Measurements from ENCODE around the gene BAZ1A. TPM values are rescaled to one million over a fixed set of nuclear protein-coding genes. Genes with fewer than 3 reads are reported as not detected.

Gene BAZ1A
- polyA plus RNA-seq, 2 of the 4 experiments (the other 2 are of a cell fraction) = 32.9 to 38.2 TPM

DNA sequence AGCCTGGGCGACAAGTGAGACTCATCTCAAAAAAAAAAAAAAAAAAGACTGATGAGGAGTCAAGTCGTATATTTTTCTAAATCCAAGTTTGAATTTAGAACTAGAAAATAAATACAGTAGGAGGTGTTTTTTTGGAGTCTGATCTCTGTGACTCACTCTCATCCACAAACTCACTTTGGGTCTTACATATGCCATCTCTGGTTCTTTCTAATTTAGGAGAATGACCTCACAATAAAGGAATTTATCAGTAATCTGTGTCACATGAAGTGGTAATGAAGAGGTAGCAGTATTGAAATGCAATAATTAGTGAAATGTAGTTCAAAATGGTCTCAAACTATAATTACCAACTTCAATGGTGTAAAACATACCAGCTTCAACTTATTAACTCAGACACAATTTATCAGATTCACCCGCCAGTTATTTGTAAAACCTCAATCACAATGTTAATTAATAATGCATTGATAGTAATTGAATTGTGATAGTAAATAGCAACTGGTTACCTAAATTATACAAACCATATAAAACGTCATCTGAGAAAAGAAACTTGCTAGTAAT is 156.3 kb downstream of the BAZ1A start:
- DNase-seq (ENCODE audit: low read depth in 1 of 2, low spot score in 1 of 2) (no peak), ATAC-seq (no peak), FAIRE-seq (no peak)
- WGBS (ENCODE audit: missing lambda C conversion rate) = 42% methylated on average over 4 of the region's 4 CpGs
- Histone ChIP-seq H3K4me2 (0 out of 3 replicates have a peak overlapping the region, but pooled peaks have one; percentile 9), H3K27ac (no peak overlapping the region), H3K9me3 (no peaks in the 10 kb centered on the region), H3K4me1 (peaks cover 23% of the 10 kb centered on the region), H3K4me3 (no peak overlapping the region)
- TF ChIP-seq TP53 (CRISPR knock-in tag; IDR thresholded peaks at IDR 0.05) = no peak
- TF ChIP-seq BHLHE40 (IDR thresholded peaks at IDR 0.05; ENCODE audit: low read depth, low read length) = no peak
- no peak for TF ChIP-seq PBX3 (IDR thresholded peaks at IDR 0.05)
- TF ChIP-seq NR3C1 (IDR thresholded peaks at IDR 0.05) = no peak
- TF ChIP-seq FOSL2 (IDR thresholded peaks at IDR 0.05) = no peak
- no peak for TF ChIP-seq FOSL2 (CRISPR knock-in tag; IDR thresholded peaks at IDR 0.05)
- no peak for TF ChIP-seq SMC3 (IDR thresholded peaks at IDR 0.05)
- TF ChIP-seq HDAC2 (IDR thresholded peaks at IDR 0.05) = no peak
- no peak for TF ChIP-seq KDM1A (IDR thresholded peaks at IDR 0.05; ENCODE audit: low read depth)
- TF ChIP-seq, protein P1, sequence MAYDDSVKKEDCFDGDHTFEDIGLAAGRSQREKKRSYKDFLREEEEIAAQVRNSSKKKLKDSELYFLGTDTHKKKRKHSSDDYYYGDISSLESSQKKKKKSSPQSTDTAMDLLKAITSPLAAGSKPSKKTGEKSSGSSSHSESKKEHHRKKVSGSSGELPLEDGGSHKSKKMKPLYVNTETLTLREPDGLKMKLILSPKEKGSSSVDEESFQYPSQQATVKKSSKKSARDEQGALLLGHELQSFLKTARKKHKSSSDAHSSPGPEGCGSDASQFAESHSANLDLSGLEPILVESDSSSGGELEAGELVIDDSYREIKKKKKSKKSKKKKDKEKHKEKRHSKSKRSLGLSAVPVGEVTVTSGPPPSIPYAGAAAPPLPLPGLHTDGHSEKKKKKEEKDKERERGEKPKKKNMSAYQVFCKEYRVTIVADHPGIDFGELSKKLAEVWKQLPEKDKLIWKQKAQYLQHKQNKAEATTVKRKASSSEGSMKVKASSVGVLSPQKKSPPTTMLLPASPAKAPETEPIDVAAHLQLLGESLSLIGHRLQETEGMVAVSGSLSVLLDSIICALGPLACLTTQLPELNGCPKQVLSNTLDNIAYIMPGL (CRISPR knock-in tag; IDR thresholded peaks at IDR 0.05; ENCODE audit: borderline replicate concordance) = no peak
- no peak for TF ChIP-seq NPAS2 (CRISPR knock-in tag; IDR thresholded peaks at IDR 0.05; ENCODE audit: borderline replicate concordance)
- no peak for TF ChIP-seq MYC (IDR thresholded peaks at IDR 0.05; ENCODE audit: borderline replicate concordance, low read length)
- TF ChIP-seq ATOH8 (CRISPR knock-in tag; IDR thresholded peaks at IDR 0.05; ENCODE audit: low read depth) = no peak
- no peak for TF ChIP-seq CTCF (IDR thresholded peaks at IDR 0.05)
- TF ChIP-seq ZNF302 (CRISPR knock-in tag; IDR thresholded peaks at IDR 0.05) = no peak
- TF ChIP-seq MAX (IDR thresholded peaks at IDR 0.05) = no peak
- ChIA-PET CTCF (interaction anchor here (0.7 to 1.5 kb wide), 3 partner anchors 10 to 124 kb away, joined by 3 to 5 read pairs (median 4); no protein-coding TSS in a partner anchor), POLR2A (no interaction called here)

DNA sequence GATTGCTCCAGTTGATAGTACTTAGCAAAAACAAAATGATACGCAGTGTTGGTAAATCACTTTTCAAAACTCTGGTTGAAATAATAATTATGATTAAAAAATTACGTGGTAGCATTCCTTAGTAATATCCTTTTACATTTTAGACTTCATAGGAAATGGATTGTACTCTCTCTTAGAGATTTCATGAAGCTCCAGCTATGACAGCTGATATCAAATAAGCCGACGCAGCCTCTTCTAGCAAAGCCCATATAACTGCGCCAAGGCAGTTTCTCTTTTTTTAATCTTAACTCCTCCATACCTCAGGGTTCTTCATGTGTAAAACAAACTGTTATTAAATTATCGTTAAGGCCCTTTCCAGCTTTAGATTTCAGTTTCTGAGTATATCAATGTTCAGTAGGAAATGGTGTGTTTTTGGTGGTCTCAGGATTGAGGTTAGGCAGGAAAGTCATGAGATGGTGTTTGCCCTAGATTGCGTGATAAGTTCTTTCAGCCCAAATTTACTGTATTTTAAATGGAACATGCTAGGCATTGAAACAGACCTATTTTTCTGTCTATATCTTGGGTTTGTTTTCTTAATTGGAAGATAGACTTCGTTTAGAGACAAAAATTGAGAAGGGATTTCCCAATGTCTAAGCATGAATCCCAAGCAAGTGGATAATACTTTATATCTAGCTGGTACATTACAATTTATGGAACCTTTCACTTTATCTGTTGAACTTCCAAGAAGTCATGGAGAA is 159.9 kb downstream of the BAZ1A start:
- 69% methylated on average over 8 of the region's 8 CpGs for WGBS (ENCODE audit: missing lambda C conversion rate)
- Histone ChIP-seq H3K4me3 (peak overlapping the region; percentile 74), H3K4me2 (peak overlapping the region; percentile 72), H3K4me1 (peaks cover 45% of the 10 kb centered on the region), H3K9me3 (no peaks in the 10 kb centered on the region), H3K27ac (peak overlapping the region; percentile 83 to 99)
- no peak for DNase-seq (ENCODE audit: low read depth in 1 of 2, low spot score in 1 of 2)
- no peak for ATAC-seq
- FAIRE-seq = no peak
- ChIA-PET CTCF (interaction anchor here (0.8 to 3.7 kb wide), 3 partner anchors 8 to 117 kb away, joined by 3 to 15 read pairs (median 4); no protein-coding TSS in a partner anchor), POLR2A (interaction anchor here (0.6 to 4.4 kb wide), 4 partner anchors 8 to 266 kb away, joined by 3 to 29 read pairs (median 8); no protein-coding TSS in a partner anchor)
- TF ChIP-seq TP53 (CRISPR knock-in tag; IDR thresholded peaks at IDR 0.05) = no peak
- TF ChIP-seq CEBPB (IDR thresholded peaks at IDR 0.05) = no peak
- TF ChIP-seq TFCP2L1 (CRISPR knock-in tag; IDR thresholded peaks at IDR 0.05) = no peak
- TF ChIP-seq FOXS1 (CRISPR knock-in tag; IDR thresholded peaks at IDR 0.05) = no peak
- TF ChIP-seq CTCF (IDR thresholded peaks at IDR 0.05) = no peak
